Measurements from ENCODE around the gene PHACTR4. TPM values are rescaled to one million over a fixed set of nuclear protein-coding genes. Genes with fewer than 3 reads are reported as not detected.

The PHACTR4 gene
- total RNA-seq, 1 experiment from 2014 or later = 52.9 TPM

DNA sequence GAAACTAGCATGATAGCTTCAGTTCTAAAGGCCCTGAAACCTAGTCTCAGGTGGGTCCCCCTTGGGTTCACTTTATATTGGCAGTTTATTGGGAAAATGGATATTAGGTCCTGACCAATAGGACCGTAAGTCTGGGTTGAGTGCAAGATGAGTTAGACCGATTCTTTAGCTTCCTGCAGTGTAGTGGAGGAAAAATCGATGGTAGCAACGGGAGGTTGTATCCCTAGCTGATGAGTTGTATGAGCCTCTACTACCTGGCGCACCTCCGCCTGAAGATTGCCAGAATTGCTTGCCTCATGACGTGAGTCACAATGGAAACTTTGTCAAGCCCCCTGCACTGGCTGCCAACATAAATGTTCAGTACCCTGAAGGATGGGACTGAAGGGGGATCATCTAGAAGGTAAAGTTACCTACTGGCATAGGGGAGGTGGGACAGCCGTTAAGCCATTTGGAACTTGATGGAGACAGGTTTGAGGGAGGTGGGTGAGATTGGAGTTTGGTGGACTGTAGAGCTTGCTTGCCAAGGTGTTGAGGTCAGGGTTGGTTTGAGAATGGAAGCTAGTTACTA lies 140.2 kb downstream of the PHACTR4 start (continued):
- TF ChIP-seq, protein P1, sequence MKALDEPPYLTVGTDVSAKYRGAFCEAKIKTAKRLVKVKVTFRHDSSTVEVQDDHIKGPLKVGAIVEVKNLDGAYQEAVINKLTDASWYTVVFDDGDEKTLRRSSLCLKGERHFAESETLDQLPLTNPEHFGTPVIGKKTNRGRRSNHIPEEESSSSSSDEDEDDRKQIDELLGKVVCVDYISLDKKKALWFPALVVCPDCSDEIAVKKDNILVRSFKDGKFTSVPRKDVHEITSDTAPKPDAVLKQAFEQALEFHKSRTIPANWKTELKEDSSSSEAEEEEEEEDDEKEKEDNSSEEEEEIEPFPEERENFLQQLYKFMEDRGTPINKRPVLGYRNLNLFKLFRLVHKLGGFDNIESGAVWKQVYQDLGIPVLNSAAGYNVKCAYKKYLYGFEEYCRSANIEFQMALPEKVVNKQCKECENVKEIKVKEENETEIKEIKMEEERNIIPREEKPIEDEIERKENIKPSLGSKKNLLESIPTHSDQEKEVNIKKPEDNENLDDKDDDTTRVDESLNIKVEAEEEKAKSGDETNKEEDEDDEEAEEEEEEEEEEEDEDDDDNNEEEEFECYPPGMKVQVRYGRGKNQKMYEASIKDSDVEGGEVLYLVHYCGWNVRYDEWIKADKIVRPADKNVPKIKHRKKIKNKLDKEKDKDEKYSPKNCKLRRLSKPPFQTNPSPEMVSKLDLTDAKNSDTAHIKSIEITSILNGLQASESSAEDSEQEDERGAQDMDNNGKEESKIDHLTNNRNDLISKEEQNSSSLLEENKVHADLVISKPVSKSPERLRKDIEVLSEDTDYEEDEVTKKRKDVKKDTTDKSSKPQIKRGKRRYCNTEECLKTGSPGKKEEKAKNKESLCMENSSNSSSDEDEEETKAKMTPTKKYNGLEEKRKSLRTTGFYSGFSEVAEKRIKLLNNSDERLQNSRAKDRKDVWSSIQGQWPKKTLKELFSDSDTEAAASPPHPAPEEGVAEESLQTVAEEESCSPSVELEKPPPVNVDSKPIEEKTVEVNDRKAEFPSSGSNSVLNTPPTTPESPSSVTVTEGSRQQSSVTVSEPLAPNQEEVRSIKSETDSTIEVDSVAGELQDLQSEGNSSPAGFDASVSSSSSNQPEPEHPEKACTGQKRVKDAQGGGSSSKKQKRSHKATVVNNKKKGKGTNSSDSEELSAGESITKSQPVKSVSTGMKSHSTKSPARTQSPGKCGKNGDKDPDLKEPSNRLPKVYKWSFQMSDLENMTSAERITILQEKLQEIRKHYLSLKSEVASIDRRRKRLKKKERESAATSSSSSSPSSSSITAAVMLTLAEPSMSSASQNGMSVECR (CRISPR knock-in tag; IDR thresholded peaks at IDR 0.05; ENCODE audit: borderline replicate concordance) = peak; percentile 54; the same call in 1 of the 2 replicates
- TF ChIP-seq MXD4 (CRISPR knock-in tag; IDR thresholded peaks at IDR 0.05; ENCODE audit: borderline replicate concordance) = no peak
- no peak for TF ChIP-seq JAZF1 (CRISPR knock-in tag; IDR thresholded peaks at IDR 0.05)
- TF ChIP-seq, protein P2, sequence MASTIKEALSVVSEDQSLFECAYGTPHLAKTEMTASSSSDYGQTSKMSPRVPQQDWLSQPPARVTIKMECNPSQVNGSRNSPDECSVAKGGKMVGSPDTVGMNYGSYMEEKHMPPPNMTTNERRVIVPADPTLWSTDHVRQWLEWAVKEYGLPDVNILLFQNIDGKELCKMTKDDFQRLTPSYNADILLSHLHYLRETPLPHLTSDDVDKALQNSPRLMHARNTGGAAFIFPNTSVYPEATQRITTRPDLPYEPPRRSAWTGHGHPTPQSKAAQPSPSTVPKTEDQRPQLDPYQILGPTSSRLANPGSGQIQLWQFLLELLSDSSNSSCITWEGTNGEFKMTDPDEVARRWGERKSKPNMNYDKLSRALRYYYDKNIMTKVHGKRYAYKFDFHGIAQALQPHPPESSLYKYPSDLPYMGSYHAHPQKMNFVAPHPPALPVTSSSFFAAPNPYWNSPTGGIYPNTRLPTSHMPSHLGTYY (CRISPR knock-in tag; IDR thresholded peaks at IDR 0.05) = peak; percentile 98
- TF ChIP-seq ZNF416 (CRISPR knock-in tag; IDR thresholded peaks at IDR 0.05) = peak; percentile 98
- peak; percentile 80; the same call in 1 of the 2 replicates for TF ChIP-seq JUN (CRISPR knock-in tag; IDR thresholded peaks at IDR 0.05)
- TF ChIP-seq, protein P3, sequence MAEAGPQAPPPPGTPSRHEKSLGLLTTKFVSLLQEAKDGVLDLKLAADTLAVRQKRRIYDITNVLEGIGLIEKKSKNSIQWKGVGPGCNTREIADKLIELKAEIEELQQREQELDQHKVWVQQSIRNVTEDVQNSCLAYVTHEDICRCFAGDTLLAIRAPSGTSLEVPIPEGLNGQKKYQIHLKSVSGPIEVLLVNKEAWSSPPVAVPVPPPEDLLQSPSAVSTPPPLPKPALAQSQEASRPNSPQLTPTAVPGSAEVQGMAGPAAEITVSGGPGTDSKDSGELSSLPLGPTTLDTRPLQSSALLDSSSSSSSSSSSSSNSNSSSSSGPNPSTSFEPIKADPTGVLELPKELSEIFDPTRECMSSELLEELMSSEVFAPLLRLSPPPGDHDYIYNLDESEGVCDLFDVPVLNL (CRISPR knock-in tag; IDR thresholded peaks at IDR 0.05; ENCODE audit: borderline replicate concordance, low read depth) = no peak
- TF ChIP-seq MLX (CRISPR knock-in tag; IDR thresholded peaks at IDR 0.05) = no peak
- TF ChIP-seq ATF6 (CRISPR knock-in tag; IDR thresholded peaks at IDR 0.05) = no peak
- no peak for TF ChIP-seq ZNF232 (CRISPR knock-in tag; IDR thresholded peaks at IDR 0.05)
- TF ChIP-seq, protein P4, sequence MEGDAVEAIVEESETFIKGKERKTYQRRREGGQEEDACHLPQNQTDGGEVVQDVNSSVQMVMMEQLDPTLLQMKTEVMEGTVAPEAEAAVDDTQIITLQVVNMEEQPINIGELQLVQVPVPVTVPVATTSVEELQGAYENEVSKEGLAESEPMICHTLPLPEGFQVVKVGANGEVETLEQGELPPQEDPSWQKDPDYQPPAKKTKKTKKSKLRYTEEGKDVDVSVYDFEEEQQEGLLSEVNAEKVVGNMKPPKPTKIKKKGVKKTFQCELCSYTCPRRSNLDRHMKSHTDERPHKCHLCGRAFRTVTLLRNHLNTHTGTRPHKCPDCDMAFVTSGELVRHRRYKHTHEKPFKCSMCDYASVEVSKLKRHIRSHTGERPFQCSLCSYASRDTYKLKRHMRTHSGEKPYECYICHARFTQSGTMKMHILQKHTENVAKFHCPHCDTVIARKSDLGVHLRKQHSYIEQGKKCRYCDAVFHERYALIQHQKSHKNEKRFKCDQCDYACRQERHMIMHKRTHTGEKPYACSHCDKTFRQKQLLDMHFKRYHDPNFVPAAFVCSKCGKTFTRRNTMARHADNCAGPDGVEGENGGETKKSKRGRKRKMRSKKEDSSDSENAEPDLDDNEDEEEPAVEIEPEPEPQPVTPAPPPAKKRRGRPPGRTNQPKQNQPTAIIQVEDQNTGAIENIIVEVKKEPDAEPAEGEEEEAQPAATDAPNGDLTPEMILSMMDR (IDR thresholded peaks at IDR 0.05) = no peak
- TF ChIP-seq FOXJ3 (CRISPR knock-in tag; IDR thresholded peaks at IDR 0.05; ENCODE audit: borderline replicate concordance) = no peak
- TF ChIP-seq ZNF396 (CRISPR knock-in tag; IDR thresholded peaks at IDR 0.05; ENCODE audit: borderline replicate concordance) = no peak
- 0 out of 2 replicates have a peak, but pooled peaks have one; percentile 69 for TF ChIP-seq MYBL2 (CRISPR knock-in tag; IDR thresholded peaks at IDR 0.05)
- 0 out of 2 replicates have a peak, but pooled peaks have one; percentile 38 for TF ChIP-seq TEAD1 (CRISPR knock-in tag; IDR thresholded peaks at IDR 0.05)
- TF ChIP-seq SMAD3 (CRISPR knock-in tag; IDR thresholded peaks at IDR 0.05; ENCODE audit: borderline replicate concordance) = peak; percentile 49; the same call in 1 of the 2 replicates
- no peak for TF ChIP-seq RORB (CRISPR knock-in tag; IDR thresholded peaks at IDR 0.05)
- TF ChIP-seq TEAD4 (CRISPR knock-in tag; IDR thresholded peaks at IDR 0.05) = no peak
- TF ChIP-seq ZBTB21 (CRISPR knock-in tag; IDR thresholded peaks at IDR 0.05; ENCODE audit: borderline replicate concordance) = no peak
- no peak for TF ChIP-seq HMGXB4 (CRISPR knock-in tag; IDR thresholded peaks at IDR 0.05)
- peak; percentile 81 for TF ChIP-seq E2F1 (CRISPR knock-in tag; IDR thresholded peaks at IDR 0.05)
- no peak for TF ChIP-seq ZBTB43 (CRISPR knock-in tag; IDR thresholded peaks at IDR 0.05)
- no peak for TF ChIP-seq GABPB1 (CRISPR knock-in tag; IDR thresholded peaks at IDR 0.05)
